ENCODE results near the gene FBRS. TPM values are rescaled to one million over a fixed set of nuclear protein-coding genes. Genes with fewer than 3 reads are reported as not detected.

Gene FBRS
- total and polyA plus RNA-seq, 2 of the 13 experiments (the other 11 are each of a cell fraction or from before 2014, with no cell fraction given), result 13.7 to 16.2 TPM

GRCh38 chr16:30657866-30658730 lies at the start of gene FBRS (continued):
- no peak for TF ChIP-seq PBX3 (CRISPR knock-in tag; IDR thresholded peaks at IDR 0.05; ENCODE audit: borderline replicate concordance)
- 0 out of 2 replicates have a peak, but pooled peaks have one; percentile 16 for TF ChIP-seq ZNF83 (CRISPR knock-in tag; IDR thresholded peaks at IDR 0.05; ENCODE audit: borderline replicate concordance)
- no peak for TF ChIP-seq PRDM4 (CRISPR knock-in tag; IDR thresholded peaks at IDR 0.05; ENCODE audit: borderline replicate concordance)
- TF ChIP-seq NR2C2 (CRISPR knock-in tag; IDR thresholded peaks at IDR 0.05; ENCODE audit: borderline replicate concordance), result peak; percentile 77
- no peak for TF ChIP-seq TRAFD1 (CRISPR knock-in tag; IDR thresholded peaks at IDR 0.05; ENCODE audit: borderline replicate concordance)
- TF ChIP-seq ZNF800 (CRISPR knock-in tag; IDR thresholded peaks at IDR 0.05), result no peak; the same call in 1 of the 2 replicates
- peak; percentile 75; the same call in 1 of the 2 replicates for TF ChIP-seq E2F1 (CRISPR knock-in tag; IDR thresholded peaks at IDR 0.05)
- TF ChIP-seq THAP7 (CRISPR knock-in tag; IDR thresholded peaks at IDR 0.05), result peak; percentile 91; the same call in 1 of the 2 replicates
- TF ChIP-seq FOXJ3 (CRISPR knock-in tag; IDR thresholded peaks at IDR 0.05; ENCODE audit: borderline replicate concordance), result no peak
- TF ChIP-seq ZNF687 (CRISPR knock-in tag; IDR thresholded peaks at IDR 0.05), result peak; percentile 89
- peak; percentile 36 for TF ChIP-seq ELF3 (CRISPR knock-in tag; IDR thresholded peaks at IDR 0.05)
- TF ChIP-seq FOXP1 (IDR thresholded peaks at IDR 0.05), result no peak
- TF ChIP-seq FOXP1 (CRISPR knock-in tag; IDR thresholded peaks at IDR 0.05), result no peak
